Astrocyte (in vitro differentiated cells and primary cell): Measurements from ENCODE around the gene CHEK1.

Source experiments
- CTCF ChIP-seq: IDR thresholded peaks from 2 replicates; pipeline ENCODE4 v1.5.1; 2011; ENCODE audit warnings: low read depth, mild to moderate bottlenecking, inconsistent platforms, low read length, moderate library complexity; ENCODE audit not compliant: insufficient read depth
- EZH2 ChIP-seq: IDR thresholded peaks from 2 replicates; pipeline ENCODE4 v1.6.1; 2012; ENCODE audit warnings: mild to moderate bottlenecking, low read length, inconsistent platforms; ENCODE audit not compliant: insufficient read depth

GRCh38 chr11:125579811-125580210 lies 45.2 kb upstream of the CHEK1 start:
- no peak for TF ChIP-seq CTCF
- TF ChIP-seq EZH2, result no peak
